MCF 10A (cell line): ENCODE measurements around the gene GLOD4. TPM values are rescaled to one million over a fixed set of nuclear protein-coding genes. Genes with fewer than 3 reads are reported as not detected.
"Not testable (repeated sequence)": the region's sequence is repeated elsewhere in the genome, so short reads cannot be mapped to it uniquely, and the experiment has no call there.

ENCODE experiments used
- BruUV-seq: library from RNA; stranded (reverse); fragments of 400-500 nt; replicated peaks from 2 replicates; lab custom pipeline; 2021; lab: Mats Ljungman, UMichigan
- CTCF ChIA-PET: fragments of 300-600 bp; sonication (Branson Sonifier 250); formaldehyde crosslinking; extraction: SDS; loops from one replicate; lab custom pipeline; 2021; ENCODE audit warnings: antibody characterized with exemption, inconsistent platforms; lab: Yijun Ruan, JAX
- POLR2A ChIA-PET: fragments of 300-600, 350-650 bp; sonication (Branson Sonifier 250); formaldehyde crosslinking; extraction: SDS; loops from one replicate; lab custom pipeline; 2020; ENCODE audit warnings: antibody characterized with exemption, inconsistent platforms; lab: Yijun Ruan, JAX
- DNase-seq: peaks from one replicate; pipeline ENCODE4 v3.0.0-alpha.2; 2018; ENCODE audit not compliant: unreplicated experiment
- H3K27ac Mint-ChIP-seq: one replicate; pipeline ENCODE4 v1.8.0; 2022; ENCODE audit warnings: mild to moderate bottlenecking, low read depth, mixed read lengths; ENCODE audit not compliant: unreplicated experiment
- H3K27me3 Mint-ChIP-seq: one replicate; pipeline ENCODE4 v1.8.0; 2022; ENCODE audit warnings: mixed read lengths; ENCODE audit not compliant: insufficient read depth, unreplicated experiment
- H3K36me3 Mint-ChIP-seq: one replicate; pipeline ENCODE4 v1.8.0; 2022; ENCODE audit warnings: mild to moderate bottlenecking, moderate library complexity, mixed read lengths; ENCODE audit not compliant: insufficient read depth, unreplicated experiment
- H3K4me1 Mint-ChIP-seq: one replicate; pipeline ENCODE4 v1.8.0; 2022; ENCODE audit warnings: mixed read lengths; ENCODE audit not compliant: insufficient read depth, unreplicated experiment
- H3K4me3 Mint-ChIP-seq: one replicate; pipeline ENCODE4 v1.8.0; 2022; ENCODE audit warnings: mild to moderate bottlenecking, moderate library complexity, mixed read lengths; ENCODE audit not compliant: unreplicated experiment
- H3K9me3 Mint-ChIP-seq: one replicate; pipeline ENCODE4 v1.8.0; 2022; ENCODE audit warnings: mixed read lengths; ENCODE audit not compliant: unreplicated experiment
- intact Hi-C: fragments of 100-400 bp; cut with micrococcal nuclease; formaldehyde crosslinking; loops from 2 replicates; pipeline ENCODE4 v1.14.1; 2022
- total RNA-seq: library from RNA; stranded (reverse); gene quantifications from 2 replicates; pipeline ENCODE4 v1.2.3, GENCODE V29; 2022
- TF ChIP-seq, protein P1 (sequence below): fragments of 200-600 bp; IDR thresholded peaks from one replicate; pipeline ENCODE4 v1.8.0; 2022; ENCODE audit warnings: antibody characterized with exemption, mild to moderate bottlenecking; ENCODE audit not compliant: unreplicated experiment

GLOD4 gene
- total RNA-seq, 1 experiment from 2014 or later: 62.6 TPM

DNA sequence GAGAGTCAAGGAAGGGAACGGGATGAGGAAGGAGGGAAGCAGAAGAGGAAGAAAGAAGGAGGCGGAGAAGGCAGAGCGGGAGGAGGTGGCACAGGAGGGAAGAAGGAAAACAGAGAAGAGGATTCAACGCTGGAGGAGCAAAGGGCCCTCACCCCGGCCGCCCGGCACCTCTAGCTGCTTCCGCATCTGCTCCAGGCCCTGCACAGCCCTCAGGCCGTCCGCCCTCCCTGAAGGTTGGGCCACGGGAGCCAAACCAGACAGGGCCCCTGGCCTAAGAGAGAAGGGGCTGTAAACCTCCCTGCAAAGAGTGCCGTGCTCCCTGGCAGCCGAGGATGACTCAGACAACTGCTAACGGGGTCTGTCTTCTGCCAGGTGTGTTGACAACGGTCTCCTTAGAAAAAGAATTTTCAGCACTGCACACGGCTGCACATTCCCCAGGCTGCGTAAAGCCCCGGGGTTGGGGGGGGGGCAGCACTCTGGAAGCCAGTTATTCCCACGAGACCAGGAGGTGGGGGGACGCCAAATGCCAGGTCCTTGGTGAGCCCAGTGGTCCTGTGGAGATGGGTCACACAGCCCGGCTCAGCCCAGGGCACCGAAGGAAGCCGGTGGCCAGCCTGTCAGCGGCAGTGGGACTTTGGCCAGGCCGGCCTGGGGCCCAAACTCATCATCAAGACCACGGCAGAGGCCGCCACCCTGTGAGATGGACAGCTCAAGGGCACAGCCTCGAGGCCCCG lies 29.1 kb upstream of the GLOD4 start:
- H3K4me3 Mint-ChIP-seq: no peak overlapping the region
- ChIA-PET CTCF (no interaction called here), POLR2A (interaction anchor here (0.5 kb wide), 1 partner anchor 1098 kb away, joined by 3 read pairs; no protein-coding TSS in a partner anchor)
- DNase-seq: no peak
- intact Hi-C loops: no loop called here
- no TSS peak for BruUV-seq
- TF ChIP-seq, protein P1, sequence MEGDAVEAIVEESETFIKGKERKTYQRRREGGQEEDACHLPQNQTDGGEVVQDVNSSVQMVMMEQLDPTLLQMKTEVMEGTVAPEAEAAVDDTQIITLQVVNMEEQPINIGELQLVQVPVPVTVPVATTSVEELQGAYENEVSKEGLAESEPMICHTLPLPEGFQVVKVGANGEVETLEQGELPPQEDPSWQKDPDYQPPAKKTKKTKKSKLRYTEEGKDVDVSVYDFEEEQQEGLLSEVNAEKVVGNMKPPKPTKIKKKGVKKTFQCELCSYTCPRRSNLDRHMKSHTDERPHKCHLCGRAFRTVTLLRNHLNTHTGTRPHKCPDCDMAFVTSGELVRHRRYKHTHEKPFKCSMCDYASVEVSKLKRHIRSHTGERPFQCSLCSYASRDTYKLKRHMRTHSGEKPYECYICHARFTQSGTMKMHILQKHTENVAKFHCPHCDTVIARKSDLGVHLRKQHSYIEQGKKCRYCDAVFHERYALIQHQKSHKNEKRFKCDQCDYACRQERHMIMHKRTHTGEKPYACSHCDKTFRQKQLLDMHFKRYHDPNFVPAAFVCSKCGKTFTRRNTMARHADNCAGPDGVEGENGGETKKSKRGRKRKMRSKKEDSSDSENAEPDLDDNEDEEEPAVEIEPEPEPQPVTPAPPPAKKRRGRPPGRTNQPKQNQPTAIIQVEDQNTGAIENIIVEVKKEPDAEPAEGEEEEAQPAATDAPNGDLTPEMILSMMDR: no peak
- H3K4me1 Mint-ChIP-seq: no peaks in the 10 kb centered on the region
- H3K27me3 Mint-ChIP-seq: no peaks in the 10 kb centered on the region
- H3K36me3 Mint-ChIP-seq: peaks cover 24% of the 10 kb centered on the region
- H3K9me3 Mint-ChIP-seq: no peaks in the 10 kb centered on the region
- H3K27ac Mint-ChIP-seq: no peak overlapping the region

DNA sequence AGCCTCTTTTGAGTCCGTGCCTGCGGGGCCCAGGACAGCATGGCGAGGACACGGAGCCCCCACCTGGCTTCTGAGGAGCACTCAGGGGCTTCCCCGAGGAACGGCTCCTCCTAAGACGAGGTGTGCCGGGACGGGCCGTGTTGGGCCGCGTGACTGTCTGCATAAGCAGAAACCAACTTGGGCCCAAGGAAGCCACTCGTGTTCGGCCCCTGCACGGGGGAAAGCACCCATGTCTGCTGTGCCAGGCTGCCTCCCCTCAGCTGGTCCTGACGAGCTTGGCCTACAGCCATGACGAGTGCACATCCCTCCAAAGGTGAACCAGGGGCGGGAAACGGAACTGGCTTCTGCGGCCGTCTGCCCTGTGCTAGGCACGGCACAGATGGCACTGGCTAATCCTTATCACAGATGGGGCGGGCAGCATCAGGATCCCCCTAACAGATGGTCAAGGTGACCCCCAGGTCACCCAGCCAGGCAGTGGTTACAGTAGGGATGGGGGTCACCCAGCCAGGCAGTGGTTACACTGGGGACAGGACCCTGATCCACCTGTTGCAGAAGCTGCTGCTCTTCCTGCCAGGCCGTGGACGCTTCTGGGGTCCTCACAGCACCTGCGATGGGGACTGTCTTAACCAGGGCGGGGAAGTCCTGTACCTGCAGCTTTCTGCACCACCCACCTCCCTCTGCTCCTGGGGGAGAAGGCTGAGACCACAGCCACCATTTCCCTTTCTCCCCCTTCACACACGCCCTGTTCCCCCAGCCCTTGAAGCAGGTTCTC lies 25.6 kb upstream of the GLOD4 start:
- intact Hi-C loops: no loop called here
- BruUV-seq: no TSS peak
- Mint-ChIP-seq H3K4me1 (no peaks in the 10 kb centered on the region), H3K27ac (no peak overlapping the region), H3K9me3 (no peaks in the 10 kb centered on the region), H3K36me3 (peaks cover 27% of the 10 kb centered on the region), H3K4me3 (no peak overlapping the region), H3K27me3 (no peaks in the 10 kb centered on the region)
- POLR2A ChIA-PET: interaction anchor here (0.6 kb wide), 1 partner anchor 53 kb away, joined by 3 read pairs; no protein-coding TSS in a partner anchor
- no peak for DNase-seq
- CTCF ChIA-PET: interaction anchor here (0.5 kb wide), 1 partner anchor 14 kb away, joined by 6 read pairs; no protein-coding TSS in a partner anchor
- TF ChIP-seq, protein P1: no peak

DNA sequence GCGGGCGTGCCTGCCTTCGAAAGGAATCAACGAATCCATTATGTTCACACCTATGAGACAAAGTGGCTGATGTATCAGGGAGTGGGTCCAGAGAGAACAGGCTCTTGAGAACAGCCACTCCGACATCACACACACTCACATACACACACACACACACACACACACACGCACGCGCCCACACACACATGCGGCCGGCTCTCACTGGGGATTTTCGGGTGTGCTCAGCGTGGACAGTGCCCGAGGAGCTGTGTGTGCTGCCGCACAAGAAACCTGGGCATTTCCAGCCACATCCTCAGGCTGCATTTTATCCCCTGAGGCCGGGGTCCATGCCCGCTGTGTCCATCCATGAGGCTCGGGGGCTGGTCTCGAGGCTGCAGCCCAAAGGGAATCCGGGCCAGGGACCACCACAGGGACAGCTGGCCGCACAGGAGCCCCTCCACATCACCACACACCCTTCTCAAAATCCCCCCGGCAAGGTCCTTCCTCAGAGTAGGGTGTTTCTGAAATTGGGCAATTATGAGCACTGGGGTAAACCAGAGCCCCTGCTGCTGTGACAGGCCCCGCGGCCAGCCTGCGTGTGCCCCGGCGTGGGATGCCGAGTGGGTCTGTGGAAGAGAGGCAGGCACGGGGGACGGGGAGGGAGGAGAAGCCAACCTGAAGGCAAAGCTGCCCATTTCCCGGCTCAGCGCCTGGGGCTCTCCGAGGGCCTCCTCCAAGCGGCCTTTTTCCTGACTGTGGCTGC lies 24.9 kb upstream of the GLOD4 start:
- ChIA-PET CTCF (interaction anchor here (0.5 kb wide), 1 partner anchor 15 kb away, joined by 6 read pairs; no protein-coding TSS in a partner anchor), POLR2A (no interaction called here)
- no peaks in the 10 kb centered on the region for H3K4me1 Mint-ChIP-seq
- intact Hi-C loops: no loop called here
- H3K4me3 Mint-ChIP-seq: no peak overlapping the region
- TF ChIP-seq, protein P1: no peak
- no peaks in the 10 kb centered on the region for H3K9me3 Mint-ChIP-seq
- no TSS peak for BruUV-seq
- no peak overlapping the region for H3K27ac Mint-ChIP-seq
- peaks cover 22% of the 10 kb centered on the region for H3K36me3 Mint-ChIP-seq
- no peaks in the 10 kb centered on the region for H3K27me3 Mint-ChIP-seq
- DNase-seq: no peak

DNA sequence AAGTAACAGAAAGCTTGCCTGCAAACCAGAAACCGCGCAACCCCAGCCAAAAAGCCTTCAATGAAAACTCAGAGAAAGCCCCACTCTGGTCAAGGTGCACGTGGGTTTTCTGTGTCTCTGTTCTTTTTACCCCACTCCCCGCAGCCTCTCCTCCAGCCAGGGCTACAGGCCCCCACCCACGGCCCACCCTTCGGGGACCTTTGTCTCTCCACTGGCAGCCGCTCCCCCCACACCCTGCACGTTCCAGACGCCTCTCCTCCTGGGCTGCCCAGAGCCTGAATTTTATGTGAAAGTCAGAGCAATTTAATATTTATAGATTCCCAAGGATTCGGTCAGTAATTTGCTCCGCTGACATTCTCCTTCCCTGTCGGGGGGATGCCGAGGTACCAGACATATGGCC lies 24.3 kb upstream of the GLOD4 start:
- CTCF ChIA-PET: no interaction called here
- no peak overlapping the region for H3K27ac Mint-ChIP-seq

DNA sequence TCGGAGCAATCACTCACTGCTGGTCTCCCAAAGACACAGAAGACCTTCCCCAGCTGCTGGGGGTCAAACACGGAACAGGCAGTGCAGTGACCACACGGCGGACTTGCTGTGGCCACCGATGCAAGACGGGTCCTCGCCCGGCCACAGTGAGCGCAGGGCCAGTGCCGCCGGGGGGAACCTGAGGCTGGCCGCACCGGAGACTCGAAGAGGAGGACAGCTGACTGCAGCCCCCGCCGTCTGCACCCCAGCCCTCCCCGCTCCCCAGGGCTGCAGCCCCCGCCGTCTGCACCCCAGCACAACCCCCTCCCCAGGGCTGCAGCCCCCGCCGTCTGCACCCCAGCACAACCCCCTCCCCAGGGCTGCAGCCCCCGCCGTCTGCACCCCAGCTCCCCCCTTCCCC lies 23.8 kb upstream of the GLOD4 start:
- BruUV-seq, DNase-seq, H3K4me3 Mint-ChIP-seq, CTCF ChIA-PET, H3K9me3 Mint-ChIP-seq, POLR2A ChIA-PET, H3K27ac Mint-ChIP-seq, H3K27me3 Mint-ChIP-seq, H3K4me1 Mint-ChIP-seq, intact Hi-C loops: not testable (repeated sequence)
- H3K36me3 Mint-ChIP-seq: peaks cover 18% of the 10 kb centered on the region

More for the DNA sequence above, 24.3 kb upstream of the GLOD4 start:
- intact Hi-C loops: no loop called here
- TF ChIP-seq, protein P1: no peak
- Mint-ChIP-seq H3K9me3 (no peaks in the 10 kb centered on the region), H3K27me3 (no peaks in the 10 kb centered on the region), H3K4me1 (no peaks in the 10 kb centered on the region), H3K36me3 (peaks cover 22% of the 10 kb centered on the region), H3K4me3 (no peak overlapping the region)
- DNase-seq: no peak
- POLR2A ChIA-PET: no interaction called here
- no TSS peak for BruUV-seq
